GM13976 (cell line): ENCODE results near the gene DNAI2.

Experiments
- DNase-seq: peaks from one replicate; pipeline ENCODE4 v3.0.0; 2012; ENCODE audit warnings: low spot score
- CTCF ChIP-seq: IDR thresholded peaks from 2 replicates; pipeline ENCODE4 v1.5.1; 2012; ENCODE audit warnings: borderline replicate concordance, mild to moderate bottlenecking; ENCODE audit not compliant: insufficient read depth; ENCODE audit errors: extremely low read depth, missing control alignments, control extremely low read depth
- in situ Hi-C: fragments of 300-500 bp; cut with MboI; formaldehyde crosslinking; loops from one replicate; pipeline ENCODE4 v1.12.0; 2022; ENCODE audit warnings: low sequenced_read_pairs, mixed read lengths, inconsistent platforms; ENCODE audit not compliant: unreplicated experiment

The DNAI2 gene

GRCh38 chr17:74328487-74328886 lies 54.5 kb downstream of the DNAI2 start:
- DNase-seq: no peak
- in situ Hi-C loops: no loop called here
- TF ChIP-seq CTCF: no peak

- in situ Hi-C loops: no loop called here
- DNase-seq: no peak
- TF ChIP-seq CTCF: no peak
Observed at GRCh38 chr17:74329378-74329777, 55.3 kb downstream of the DNAI2 start.

DNA sequence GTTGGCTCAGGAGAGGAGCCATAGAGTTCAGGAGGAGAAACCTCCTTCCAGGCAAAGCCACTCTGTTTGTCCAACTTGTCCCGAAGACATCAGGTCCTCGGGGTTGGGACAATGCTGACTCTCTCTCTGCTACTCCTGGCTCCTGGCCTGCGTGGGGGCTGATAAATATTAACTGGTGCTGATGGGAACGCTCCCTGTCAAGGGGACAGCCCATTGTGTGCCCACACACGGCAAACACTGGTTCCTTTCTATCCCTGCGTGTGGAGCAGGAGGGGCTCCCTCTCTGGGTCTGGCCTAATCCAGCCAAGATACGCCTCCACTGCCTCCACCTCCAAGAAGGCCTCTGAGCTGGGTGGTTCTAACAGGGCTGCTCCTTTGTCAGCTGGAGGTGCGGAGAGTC lies 56.4 kb downstream of the DNAI2 start:
- no peak for TF ChIP-seq CTCF
- DNase-seq: no peak
- in situ Hi-C loops: no loop called here

- no peak for DNase-seq
- no peak for TF ChIP-seq CTCF
- in situ Hi-C loops: no loop called here
Observed at GRCh38 chr17:74332017-74332650, 58.1 kb downstream of the DNAI2 start.

DNA sequence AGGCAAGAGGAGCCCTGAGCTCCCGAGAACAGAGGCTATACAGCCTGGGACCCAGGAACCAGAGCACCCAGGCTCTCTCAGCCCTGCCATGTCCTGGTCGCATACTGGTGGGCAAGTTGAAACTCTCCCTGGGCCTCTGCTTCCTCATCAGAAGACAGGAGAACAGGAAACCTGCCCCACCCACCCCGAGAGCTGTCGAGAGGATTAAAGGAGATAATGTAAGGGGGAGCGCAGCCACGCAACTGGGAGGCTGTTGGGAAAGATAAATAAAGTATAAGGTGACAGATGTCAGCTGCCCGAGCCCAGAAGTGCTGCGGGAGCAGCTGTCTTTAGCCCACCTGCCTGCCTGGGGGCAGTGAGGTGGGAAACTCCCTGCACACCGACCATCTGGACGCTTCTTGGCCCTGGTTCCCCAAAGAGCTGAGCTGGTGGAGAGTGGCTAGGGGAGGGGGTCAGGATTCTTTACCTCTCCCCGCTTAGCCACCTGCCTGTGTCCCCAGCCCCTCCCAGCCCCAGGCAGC lies 58.8 kb downstream of the DNAI2 start:
- DNase-seq: no peak

GRCh38 chr17:74334393-74335039 lies 60.5 kb downstream of the DNAI2 start:
- TF ChIP-seq CTCF: no peak
- DNase-seq: no peak
- in situ Hi-C loops: no loop called here

More for the DNA sequence above, 58.8 kb downstream of the DNAI2 start:
- TF ChIP-seq CTCF: no peak
- in situ Hi-C loops: no loop called here
